SK-N-SH treated with all-trans-retinoic acid at 6 μM for 48 hours (cell line): Measurements from ENCODE around the gene PSTPIP2.

Experiments
- ATAC-seq: fragments of 200-7000 bp; cut with Tn5 transposase; 3 replicates; pipeline ENCODE4 v1.9.1; 2020; ENCODE audit warnings: mild to moderate bottlenecking, moderate library complexity
- ARNTL ChIP-seq: fragments of 450-650 bp; formaldehyde crosslinking; IDR thresholded peaks from 2 replicates; pipeline ENCODE4 v1.5.0; 2020; ENCODE audit warnings: low read depth, mild to moderate bottlenecking, moderate library complexity, borderline replicate concordance
- BACH2 ChIP-seq: fragments of 250-450 bp; sonication (Bioruptor Pico); IDR thresholded peaks from 2 replicates; pipeline ENCODE4 v1.9.0; 2021; ENCODE audit warnings: mild to moderate bottlenecking, borderline replicate concordance
- CSDC2 ChIP-seq: fragments of 250-450 bp; sonication (Bioruptor Pico); IDR thresholded peaks from 2 replicates; pipeline ENCODE4 v1.5.0; 2020; ENCODE audit warnings: mild to moderate bottlenecking, moderate library complexity
- ESRRG ChIP-seq: fragments of 250-450 bp; sonication (Bioruptor Pico); IDR thresholded peaks from 2 replicates; pipeline ENCODE4 v1.6.1; 2021; ENCODE audit warnings: mild to moderate bottlenecking
- GLIS3 ChIP-seq: fragments of 250-450 bp; sonication (Bioruptor Pico); IDR thresholded peaks from 2 replicates; pipeline ENCODE4 v1.5.0; 2020; ENCODE audit warnings: mild to moderate bottlenecking, moderate library complexity
- ISL1 ChIP-seq: fragments of 250-450 bp; sonication (Bioruptor Pico); IDR thresholded peaks from 2 replicates; pipeline ENCODE4 v2.1.2; 2022; ENCODE audit warnings: mild to moderate bottlenecking, moderate library complexity
- OSR1 ChIP-seq: fragments of 250-450 bp; sonication (Bioruptor Pico); IDR thresholded peaks from 2 replicates; pipeline ENCODE4 v1.8.0; 2022; ENCODE audit warnings: moderate library complexity, mild to moderate bottlenecking, inconsistent platforms
- PPARA ChIP-seq: fragments of 250-450 bp; sonication (Bioruptor Pico); IDR thresholded peaks from 2 replicates; pipeline ENCODE4 v1.5.0; 2020; ENCODE audit warnings: mild to moderate bottlenecking, borderline replicate concordance
- RARB ChIP-seq: fragments of 250-450 bp; sonication (Bioruptor Pico); IDR thresholded peaks from 2 replicates; pipeline ENCODE4 v1.8.0; 2021; ENCODE audit warnings: mild to moderate bottlenecking, moderate library complexity
- SNAI2 ChIP-seq: fragments of 250-450 bp; sonication (Bioruptor Pico); IDR thresholded peaks from 2 replicates; pipeline ENCODE4 v1.5.0; 2020; ENCODE audit warnings: mild to moderate bottlenecking, moderate library complexity
- TCF4 ChIP-seq: fragments of 250-450 bp; sonication (Bioruptor Pico); IDR thresholded peaks from 2 replicates; pipeline ENCODE4 v1.8.0; 2021; ENCODE audit warnings: mild to moderate bottlenecking, moderate library complexity, borderline replicate concordance
- ZC3H10 ChIP-seq: fragments of 250-450 bp; sonication (Bioruptor Pico); IDR thresholded peaks from 2 replicates; pipeline ENCODE4 v1.5.1; 2021; ENCODE audit warnings: mild to moderate bottlenecking, moderate library complexity
- ZFP3 ChIP-seq: fragments of 250-450 bp; sonication (Bioruptor Pico); IDR thresholded peaks from 2 replicates; pipeline ENCODE4 v1.5.0; 2020; ENCODE audit warnings: mild to moderate bottlenecking, moderate library complexity
- ZFP30 ChIP-seq: fragments of 450-650 bp; formaldehyde crosslinking; IDR thresholded peaks from 2 replicates; pipeline ENCODE4 v1.5.0; 2022; ENCODE audit warnings: mild to moderate bottlenecking, moderate library complexity
- ZNF565 ChIP-seq: fragments of 450-650 bp; formaldehyde crosslinking; conservative IDR thresholded peaks from 2 replicates; pipeline ENCODE4 v1.5.0; 2020; ENCODE audit warnings: low read depth, mild to moderate bottlenecking, moderate library complexity
- ZNF70 ChIP-seq: fragments of 450-650 bp; formaldehyde crosslinking; IDR thresholded peaks from 2 replicates; pipeline ENCODE4 v1.5.0; 2020; ENCODE audit warnings: mild to moderate bottlenecking, moderate library complexity
- ZNF8 ChIP-seq: fragments of 450-650 bp; formaldehyde crosslinking; IDR thresholded peaks from 2 replicates; pipeline ENCODE4 v1.5.0; 2020; ENCODE audit warnings: mild to moderate bottlenecking, moderate library complexity
- TF ChIP-seq, protein P1 (sequence below): fragments of 250-450 bp; sonication (Bioruptor Pico); IDR thresholded peaks from 2 replicates; pipeline ENCODE4 v1.5.0; 2020; ENCODE audit warnings: mild to moderate bottlenecking, moderate library complexity
- TF ChIP-seq, protein P2 (sequence below): fragments of 250-450 bp; sonication (Bioruptor Pico); IDR thresholded peaks from 2 replicates; pipeline ENCODE4 v1.8.0; 2021; ENCODE audit warnings: low read depth, mild to moderate bottlenecking, moderate library complexity, borderline replicate concordance
- TF ChIP-seq, protein P3 (sequence below): fragments of 250-450 bp; sonication (Bioruptor Pico); IDR thresholded peaks from 2 replicates; pipeline ENCODE4 v1.5.1; 2021; ENCODE audit warnings: mild to moderate bottlenecking, moderate library complexity
- TF ChIP-seq, protein P4 (sequence below): fragments of 250-450 bp; sonication (Bioruptor Pico); IDR thresholded peaks from 2 replicates; pipeline ENCODE4 v1.8.0; 2020; ENCODE audit warnings: mild to moderate bottlenecking, moderate library complexity, borderline replicate concordance

PSTPIP2 gene

DNA sequence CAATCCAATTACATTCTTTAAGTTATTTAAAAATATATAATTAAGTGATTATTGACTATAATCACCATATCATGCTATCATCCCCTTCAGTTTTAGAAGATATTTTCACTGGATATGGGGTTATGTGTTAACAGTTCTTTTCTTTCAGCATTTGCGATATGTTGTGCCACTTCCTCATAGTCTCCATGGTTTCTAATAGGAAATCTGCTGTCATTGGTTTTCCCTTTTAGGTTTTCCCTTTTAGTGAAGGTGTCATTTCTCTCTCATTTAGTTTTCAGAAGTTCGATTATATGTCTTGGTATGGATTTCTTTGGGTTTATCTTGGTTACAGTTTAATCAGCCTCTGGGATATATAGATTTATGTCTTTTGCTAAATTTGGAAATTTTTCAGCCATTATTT, 70.2 kb downstream of the PSTPIP2 start:
- TF ChIP-seq BACH2 (CRISPR knock-in tag): no peak
- no peak for ATAC-seq

DNA sequence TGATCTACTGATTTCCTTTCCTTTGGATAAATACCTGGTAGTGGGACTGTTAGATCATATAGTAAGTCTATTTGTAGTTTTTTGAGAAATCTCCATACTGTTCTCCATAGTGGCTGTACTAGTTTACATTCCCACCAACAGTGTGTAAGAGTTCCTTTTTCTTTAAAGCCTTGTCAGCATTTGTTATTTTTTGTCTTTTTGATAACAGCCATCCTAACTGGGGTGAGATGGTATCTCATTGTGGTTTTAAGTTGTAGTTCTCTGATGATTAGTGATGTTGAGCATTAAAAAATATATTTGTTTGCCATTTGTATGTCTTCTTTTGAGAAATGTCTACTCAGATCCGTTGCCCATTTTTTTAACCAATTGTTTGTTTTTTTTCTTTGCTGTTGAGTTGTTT, 71.0 kb downstream of the PSTPIP2 start:
- no peak for ATAC-seq
- TF ChIP-seq ARNTL (CRISPR knock-in tag): no peak
- TF ChIP-seq, all 23 proteins: peak for 0

DNA sequence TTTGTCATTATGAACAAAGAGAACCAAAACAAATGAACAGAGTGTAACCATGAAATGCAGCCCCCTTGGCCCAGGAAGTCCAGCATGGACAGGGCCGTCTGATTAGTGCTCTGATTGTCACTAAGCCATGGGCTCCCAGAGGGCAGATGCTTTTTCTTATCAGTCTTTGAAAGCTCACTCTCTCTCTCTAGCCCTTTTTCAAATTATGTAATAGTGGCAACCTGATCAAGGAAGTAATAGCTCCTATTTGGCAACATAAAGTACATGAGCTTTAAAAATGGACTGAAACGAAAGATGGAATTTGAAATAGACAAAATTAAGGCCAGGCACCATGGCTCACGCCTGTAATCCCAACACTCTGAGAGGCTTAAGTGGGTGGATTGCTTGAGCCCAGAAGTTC, 72.5 kb downstream of the PSTPIP2 start:
- TF ChIP-seq ZFP30 (no peak), OSR1 (no peak)
- TF ChIP-seq, all 23 proteins: peak for 0
- ATAC-seq: no peak

DNA sequence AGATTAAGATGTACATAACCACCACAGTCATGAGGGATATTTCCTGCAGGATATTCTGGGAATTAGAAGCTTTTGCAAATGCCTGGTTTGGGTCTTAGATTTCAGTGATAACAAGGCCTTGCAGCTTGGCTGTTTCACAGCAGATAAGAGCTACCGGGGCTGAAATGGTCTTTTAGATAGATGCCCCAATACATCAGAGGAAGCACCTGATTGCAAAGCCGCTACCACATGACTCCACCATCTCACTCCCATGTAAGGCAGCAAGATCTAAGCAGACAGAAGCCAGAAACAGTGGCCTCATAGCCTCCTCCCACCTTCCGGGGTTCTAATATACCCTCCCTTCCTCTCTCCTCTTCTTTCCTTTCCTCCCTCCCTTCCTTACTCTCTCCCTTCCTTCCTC, 73.8 kb downstream of the PSTPIP2 start:
- ATAC-seq: no peak
- TF ChIP-seq ZNF70 (CRISPR knock-in tag) (no peak), ZC3H10 (no peak), ARNTL (CRISPR knock-in tag) (no peak), GLIS3 (CRISPR knock-in tag) (no peak), ESRRG (CRISPR knock-in tag) (no peak), PPARA (CRISPR knock-in tag) (no peak), BACH2 (CRISPR knock-in tag) (no peak), SNAI2 (CRISPR knock-in tag) (no peak), ISL1 (CRISPR knock-in tag) (no peak)
- TF ChIP-seq, protein P1, sequence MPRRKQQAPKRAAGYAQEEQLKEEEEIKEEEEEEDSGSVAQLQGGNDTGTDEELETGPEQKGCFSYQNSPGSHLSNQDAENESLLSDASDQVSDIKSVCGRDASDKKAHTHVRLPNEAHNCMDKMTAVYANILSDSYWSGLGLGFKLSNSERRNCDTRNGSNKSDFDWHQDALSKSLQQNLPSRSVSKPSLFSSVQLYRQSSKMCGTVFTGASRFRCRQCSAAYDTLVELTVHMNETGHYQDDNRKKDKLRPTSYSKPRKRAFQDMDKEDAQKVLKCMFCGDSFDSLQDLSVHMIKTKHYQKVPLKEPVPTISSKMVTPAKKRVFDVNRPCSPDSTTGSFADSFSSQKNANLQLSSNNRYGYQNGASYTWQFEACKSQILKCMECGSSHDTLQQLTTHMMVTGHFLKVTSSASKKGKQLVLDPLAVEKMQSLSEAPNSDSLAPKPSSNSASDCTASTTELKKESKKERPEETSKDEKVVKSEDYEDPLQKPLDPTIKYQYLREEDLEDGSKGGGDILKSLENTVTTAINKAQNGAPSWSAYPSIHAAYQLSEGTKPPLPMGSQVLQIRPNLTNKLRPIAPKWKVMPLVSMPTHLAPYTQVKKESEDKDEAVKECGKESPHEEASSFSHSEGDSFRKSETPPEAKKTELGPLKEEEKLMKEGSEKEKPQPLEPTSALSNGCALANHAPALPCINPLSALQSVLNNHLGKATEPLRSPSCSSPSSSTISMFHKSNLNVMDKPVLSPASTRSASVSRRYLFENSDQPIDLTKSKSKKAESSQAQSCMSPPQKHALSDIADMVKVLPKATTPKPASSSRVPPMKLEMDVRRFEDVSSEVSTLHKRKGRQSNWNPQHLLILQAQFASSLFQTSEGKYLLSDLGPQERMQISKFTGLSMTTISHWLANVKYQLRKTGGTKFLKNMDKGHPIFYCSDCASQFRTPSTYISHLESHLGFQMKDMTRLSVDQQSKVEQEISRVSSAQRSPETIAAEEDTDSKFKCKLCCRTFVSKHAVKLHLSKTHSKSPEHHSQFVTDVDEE (CRISPR knock-in tag): no peak
- TF ChIP-seq, protein P2, sequence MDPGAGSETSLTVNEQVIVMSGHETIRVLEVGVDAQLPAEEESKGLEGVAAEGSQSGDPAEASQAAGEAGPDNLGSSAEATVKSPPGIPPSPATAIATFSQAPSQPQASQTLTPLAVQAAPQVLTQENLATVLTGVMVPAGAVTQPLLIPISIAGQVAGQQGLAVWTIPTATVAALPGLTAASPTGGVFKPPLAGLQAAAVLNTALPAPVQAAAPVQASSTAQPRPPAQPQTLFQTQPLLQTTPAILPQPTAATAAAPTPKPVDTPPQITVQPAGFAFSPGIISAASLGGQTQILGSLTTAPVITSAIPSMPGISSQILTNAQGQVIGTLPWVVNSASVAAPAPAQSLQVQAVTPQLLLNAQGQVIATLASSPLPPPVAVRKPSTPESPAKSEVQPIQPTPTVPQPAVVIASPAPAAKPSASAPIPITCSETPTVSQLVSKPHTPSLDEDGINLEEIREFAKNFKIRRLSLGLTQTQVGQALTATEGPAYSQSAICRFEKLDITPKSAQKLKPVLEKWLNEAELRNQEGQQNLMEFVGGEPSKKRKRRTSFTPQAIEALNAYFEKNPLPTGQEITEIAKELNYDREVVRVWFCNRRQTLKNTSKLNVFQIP: no peak

DNA sequence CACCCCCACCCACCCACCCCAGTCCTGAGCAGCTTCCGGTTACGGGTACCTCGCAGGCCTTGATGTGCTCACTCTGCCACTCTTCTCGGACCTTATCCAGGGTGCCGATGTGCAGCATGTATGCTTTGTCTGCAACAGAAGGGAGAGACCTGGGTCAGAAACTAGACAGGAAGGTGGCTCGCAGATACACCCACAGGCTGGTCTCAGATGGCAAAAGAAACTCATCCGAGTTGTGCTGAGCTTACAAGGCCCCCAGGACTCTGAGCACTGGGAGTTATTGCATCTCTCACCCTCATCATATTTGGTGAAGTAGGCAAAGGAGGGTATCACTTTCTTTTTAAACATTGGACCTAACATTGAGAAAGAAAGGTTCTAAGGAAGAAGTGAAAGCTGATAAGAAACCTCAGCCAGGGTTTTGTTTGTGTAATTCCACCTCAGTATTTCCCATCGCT, 74.3 kb downstream of the PSTPIP2 start:
- ATAC-seq: no peak
- TF ChIP-seq GLIS3 (CRISPR knock-in tag) (no peak), ZFP30 (no peak), ZNF565 (no peak), ZFP3 (CRISPR knock-in tag) (no peak), TCF4 (no peak), BACH2 (CRISPR knock-in tag) (no peak), ZNF8 (CRISPR knock-in tag) (no peak), RARB (CRISPR knock-in tag) (no peak), SNAI2 (CRISPR knock-in tag) (no peak), ZNF70 (CRISPR knock-in tag) (no peak)
- TF ChIP-seq, protein P2: no peak
- TF ChIP-seq, protein P3, sequence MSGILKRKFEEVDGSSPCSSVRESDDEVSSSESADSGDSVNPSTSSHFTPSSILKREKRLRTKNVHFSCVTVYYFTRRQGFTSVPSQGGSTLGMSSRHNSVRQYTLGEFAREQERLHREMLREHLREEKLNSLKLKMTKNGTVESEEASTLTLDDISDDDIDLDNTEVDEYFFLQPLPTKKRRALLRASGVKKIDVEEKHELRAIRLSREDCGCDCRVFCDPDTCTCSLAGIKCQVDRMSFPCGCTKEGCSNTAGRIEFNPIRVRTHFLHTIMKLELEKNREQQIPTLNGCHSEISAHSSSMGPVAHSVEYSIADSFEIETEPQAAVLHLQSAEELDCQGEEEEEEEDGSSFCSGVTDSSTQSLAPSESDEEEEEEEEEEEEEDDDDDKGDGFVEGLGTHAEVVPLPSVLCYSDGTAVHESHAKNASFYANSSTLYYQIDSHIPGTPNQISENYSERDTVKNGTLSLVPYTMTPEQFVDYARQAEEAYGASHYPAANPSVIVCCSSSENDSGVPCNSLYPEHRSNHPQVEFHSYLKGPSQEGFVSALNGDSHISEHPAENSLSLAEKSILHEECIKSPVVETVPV: no peak

DNA sequence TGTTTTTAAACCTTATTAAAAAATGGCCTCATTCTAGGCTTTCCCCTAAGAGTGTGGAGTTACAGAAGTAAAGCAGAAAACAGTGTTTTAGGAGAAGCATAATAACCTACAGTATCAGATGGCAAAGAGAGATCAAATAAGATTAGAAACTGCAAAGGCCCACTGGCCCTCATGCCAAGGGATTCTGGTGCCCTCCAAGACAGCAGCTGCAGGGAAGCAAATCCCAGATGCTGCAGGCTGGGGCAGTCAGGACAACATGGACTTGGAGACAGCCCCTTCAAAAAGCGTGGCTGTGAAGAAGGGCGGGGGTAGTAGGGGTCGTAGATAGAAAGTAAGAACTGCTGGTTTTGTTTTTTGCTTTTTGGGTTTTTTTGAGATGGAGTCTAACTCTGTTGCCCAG, 76.6 kb downstream of the PSTPIP2 start:
- ATAC-seq: no peak
- TF ChIP-seq ZNF70 (CRISPR knock-in tag) (no peak), ZNF8 (CRISPR knock-in tag) (no peak), PPARA (CRISPR knock-in tag) (no peak), ZNF565 (no peak), TCF4 (no peak), GLIS3 (CRISPR knock-in tag) (no peak), CSDC2 (no peak), ZC3H10 (no peak)
- TF ChIP-seq, protein P3: no peak
- TF ChIP-seq, protein P4, sequence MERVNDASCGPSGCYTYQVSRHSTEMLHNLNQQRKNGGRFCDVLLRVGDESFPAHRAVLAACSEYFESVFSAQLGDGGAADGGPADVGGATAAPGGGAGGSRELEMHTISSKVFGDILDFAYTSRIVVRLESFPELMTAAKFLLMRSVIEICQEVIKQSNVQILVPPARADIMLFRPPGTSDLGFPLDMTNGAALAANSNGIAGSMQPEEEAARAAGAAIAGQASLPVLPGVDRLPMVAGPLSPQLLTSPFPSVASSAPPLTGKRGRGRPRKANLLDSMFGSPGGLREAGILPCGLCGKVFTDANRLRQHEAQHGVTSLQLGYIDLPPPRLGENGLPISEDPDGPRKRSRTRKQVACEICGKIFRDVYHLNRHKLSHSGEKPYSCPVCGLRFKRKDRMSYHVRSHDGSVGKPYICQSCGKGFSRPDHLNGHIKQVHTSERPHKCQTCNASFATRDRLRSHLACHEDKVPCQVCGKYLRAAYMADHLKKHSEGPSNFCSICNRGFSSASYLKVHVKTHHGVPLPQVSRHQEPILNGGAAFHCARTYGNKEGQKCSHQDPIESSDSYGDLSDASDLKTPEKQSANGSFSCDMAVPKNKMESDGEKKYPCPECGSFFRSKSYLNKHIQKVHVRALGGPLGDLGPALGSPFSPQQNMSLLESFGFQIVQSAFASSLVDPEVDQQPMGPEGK (CRISPR knock-in tag): no peak
